Activated CD8-positive, alpha-beta T cell treated with anti-CD3 and anti-CD28 coated beads, Interleukin-2, amount 10 ng/mL, durations not matched to agents 7 days and 5 days (primary cell): ENCODE data around the gene SDR42E2. TPM values are rescaled to one million over a fixed set of nuclear protein-coding genes. Genes with fewer than 3 reads are reported as not detected.
"Not testable (repeated sequence)": the region's sequence is repeated elsewhere in the genome, so short reads cannot be mapped to it uniquely, and the experiment has no call there.

Source experiments
- ATAC-seq: fragments of 150-1000 bp; cut with Tn5 transposase; one replicate; pipeline ENCODE4 v1.10.0; 2021; ENCODE audit warnings: moderate library complexity
- CTCF ChIA-PET: fragments of 350-600 bp; sonication (Branson Sonifier 250); formaldehyde crosslinking; loops from one replicate; lab custom pipeline; 2021; ENCODE audit warnings: antibody characterized with exemption; lab: Charles Lee
- POLR2A ChIA-PET: fragments of 350-600 bp; sonication (Branson Sonifier 250); formaldehyde crosslinking; loops from one replicate; lab custom pipeline; 2021; ENCODE audit warnings: antibody characterized with exemption; lab: Charles Lee
- DNase-seq: peaks from one replicate; pipeline ENCODE4 v3.0.0-alpha.2; 2020
- H3K27ac Mint-ChIP-seq: one replicate; pipeline ENCODE4 v1.8.0; 2021; ENCODE audit warnings: mild to moderate bottlenecking, mixed read lengths
- H3K27me3 Mint-ChIP-seq: one replicate; pipeline ENCODE4 v1.8.0; 2021; ENCODE audit warnings: low read depth, mixed read lengths
- H3K36me3 Mint-ChIP-seq: one replicate; pipeline ENCODE4 v1.8.0; 2021; ENCODE audit warnings: low read depth, mixed read lengths
- H3K4me1 Mint-ChIP-seq: one replicate; pipeline ENCODE4 v1.8.0; 2021; ENCODE audit warnings: low read depth, mixed read lengths
- H3K4me3 Mint-ChIP-seq: one replicate; pipeline ENCODE4 v1.8.0; 2021; ENCODE audit warnings: mild to moderate bottlenecking, mixed read lengths
- H3K9me3 Mint-ChIP-seq: one replicate; pipeline ENCODE4 v1.8.0; 2022; ENCODE audit warnings: mixed read lengths; ENCODE audit not compliant: insufficient read depth
- total RNA-seq, 2 experiments: library from RNA; stranded (reverse); gene quantifications; one replicate each; pipeline ENCODE4 v1.2.3, GENCODE V29; 2021

The SDR42E2 gene
- total RNA-seq, 2 experiments from 2014 or later = 0.16 TPM; not detected in 1

DNA sequence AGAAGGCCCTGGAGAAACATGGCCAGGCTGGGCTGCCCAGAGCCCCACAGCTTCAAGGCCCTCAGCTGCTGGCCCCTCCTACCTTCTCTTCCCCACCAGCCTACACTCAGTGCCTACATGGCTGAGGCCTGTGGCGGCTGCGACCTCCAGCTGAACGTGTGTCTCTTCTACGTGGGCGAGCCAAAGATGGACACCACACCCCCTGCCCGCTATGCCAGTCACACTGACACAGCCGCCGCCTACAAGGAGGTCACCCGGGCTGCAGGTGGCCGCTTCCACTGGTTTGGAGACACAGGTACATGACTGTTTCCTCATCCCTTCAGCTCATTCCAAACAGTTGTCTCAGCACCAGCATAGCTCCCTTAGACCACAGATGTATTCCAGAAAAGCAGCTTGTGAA, 29.5 kb upstream of the SDR42E2 start:
- Mint-ChIP-seq H3K4me3 (no peak overlapping the region), H3K4me1 (no peaks in the 10 kb centered on the region), H3K9me3 (no peaks in the 10 kb centered on the region), H3K36me3 (no peaks in the 10 kb centered on the region), H3K27ac (no peak overlapping the region), H3K27me3 (peaks cover 7% of the 10 kb centered on the region)
- no peak for DNase-seq
- CTCF ChIA-PET = no interaction called here
- ATAC-seq = no peak
- POLR2A ChIA-PET = no interaction called here

DNA sequence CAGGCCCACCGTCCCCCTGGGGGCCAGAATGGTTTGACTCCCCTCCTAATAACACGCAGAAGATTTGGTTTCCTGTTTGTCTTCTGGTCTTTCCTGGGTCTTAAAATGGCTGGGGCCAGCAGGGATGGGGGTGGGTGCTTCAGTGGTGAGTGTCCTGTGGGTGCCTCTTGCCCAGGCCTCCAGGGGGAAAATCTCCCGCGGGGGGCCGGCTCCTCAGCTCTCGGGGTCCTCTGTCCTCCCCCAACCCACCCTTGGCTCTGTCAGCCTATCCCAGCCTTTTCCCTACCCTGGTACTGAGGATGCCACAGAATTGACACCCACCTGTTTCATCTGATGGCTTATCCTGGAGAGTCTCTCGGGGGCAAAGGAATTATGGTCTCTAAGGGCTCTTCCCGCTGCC, 23.8 kb upstream of the SDR42E2 start:
- H3K4me3 Mint-ChIP-seq = no peak overlapping the region
- no peaks in the 10 kb centered on the region for H3K36me3 Mint-ChIP-seq
- no peaks in the 10 kb centered on the region for H3K9me3 Mint-ChIP-seq

DNA sequence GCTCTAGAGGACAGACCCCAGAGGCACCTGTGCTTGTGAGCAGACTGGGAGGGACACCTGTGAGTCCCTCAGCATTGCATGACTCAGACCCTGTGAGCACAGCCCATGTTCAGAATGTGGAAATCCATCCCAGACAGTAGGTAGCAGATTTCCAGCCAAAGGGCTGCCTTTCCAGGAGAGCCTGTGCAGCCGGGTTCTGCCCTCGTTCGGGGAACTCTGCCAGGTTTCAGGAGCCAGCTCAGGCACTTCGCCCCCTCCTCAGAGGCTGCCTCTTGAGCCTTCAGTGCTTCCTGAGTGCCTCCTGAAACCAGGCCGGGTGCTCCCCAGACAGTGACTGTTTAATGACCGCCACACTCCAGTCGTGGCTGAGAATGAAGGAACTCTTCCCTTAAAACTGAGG, 23.3 kb upstream of the SDR42E2 start:
- CTCF ChIA-PET = no interaction called here
- ATAC-seq (no peak), DNase-seq (no peak)
- POLR2A ChIA-PET = no interaction called here
- Mint-ChIP-seq H3K4me3 (no peak overlapping the region), H3K27me3 (peaks cover 11% of the 10 kb centered on the region), H3K27ac (no peak overlapping the region), H3K9me3 (no peaks in the 10 kb centered on the region), H3K36me3 (no peaks in the 10 kb centered on the region), H3K4me1 (no peaks in the 10 kb centered on the region)

More for the DNA sequence above, 23.8 kb upstream of the SDR42E2 start:
- POLR2A ChIA-PET = no interaction called here
- DNase-seq (no peak), ATAC-seq (no peak)
- Mint-ChIP-seq H3K4me1 (no peaks in the 10 kb centered on the region), H3K27me3 (peaks cover 11% of the 10 kb centered on the region), H3K27ac (no peak overlapping the region)
- CTCF ChIA-PET = no interaction called here

DNA sequence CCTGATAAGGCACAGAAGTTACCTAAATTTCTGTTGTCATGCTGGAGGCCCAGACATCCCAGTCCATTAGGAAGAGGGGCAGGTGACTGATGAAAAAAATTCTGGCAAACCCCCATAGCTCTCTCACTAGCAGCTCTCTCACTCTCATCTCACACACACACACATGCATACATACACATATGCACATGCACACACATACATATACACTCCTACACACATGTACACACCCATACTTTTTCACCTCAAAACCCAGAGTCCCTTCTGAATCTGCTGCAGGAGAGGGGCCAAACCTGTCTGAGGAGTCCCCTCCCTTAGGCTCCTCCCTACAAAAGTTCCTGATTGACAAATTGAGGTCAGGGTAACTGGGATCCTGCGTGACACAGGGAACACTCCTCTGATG, 22.6 kb upstream of the SDR42E2 start:
- Mint-ChIP-seq H3K9me3 (no peaks in the 10 kb centered on the region), H3K4me3 (no peak overlapping the region), H3K27me3 (peaks cover 11% of the 10 kb centered on the region), H3K4me1 (no peaks in the 10 kb centered on the region), H3K36me3 (no peaks in the 10 kb centered on the region), H3K27ac (no peak overlapping the region)
- DNase-seq (no peak), ATAC-seq (no peak)
- CTCF ChIA-PET = no interaction called here
- POLR2A ChIA-PET = no interaction called here

DNA sequence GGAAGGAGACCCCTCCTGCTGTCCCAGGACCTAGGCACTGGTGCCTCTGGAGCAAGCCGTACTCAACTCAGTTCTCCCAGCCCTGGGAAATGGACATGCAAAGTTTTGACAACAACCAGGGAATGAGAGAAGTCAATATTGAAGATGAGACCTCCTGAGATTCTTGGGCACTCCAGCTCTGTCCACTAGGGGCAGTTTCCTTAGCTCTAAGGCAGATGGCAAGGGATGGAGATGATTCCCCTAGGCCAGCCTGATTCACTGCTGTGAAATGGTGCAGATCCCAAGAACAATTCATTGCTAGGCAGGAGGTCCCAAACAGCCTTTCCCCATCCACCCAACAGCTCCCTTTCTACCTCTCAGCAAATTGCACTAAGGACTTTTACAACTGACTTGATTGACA, 20.5 kb upstream of the SDR42E2 start:
- DNase-seq (no peak), ATAC-seq (no peak)
- no peaks in the 10 kb centered on the region for H3K36me3 Mint-ChIP-seq
- peaks cover 9% of the 10 kb centered on the region for H3K27me3 Mint-ChIP-seq
- no peaks in the 10 kb centered on the region for H3K4me1 Mint-ChIP-seq
- no peak overlapping the region for H3K27ac Mint-ChIP-seq
- POLR2A ChIA-PET = no interaction called here
- CTCF ChIA-PET = interaction anchor here (0.8 to 1.2 kb wide), 4 partner anchors 12 to 151 kb away, joined by 3 read pairs; no protein-coding TSS in a partner anchor
- no peaks in the 10 kb centered on the region for H3K9me3 Mint-ChIP-seq
- no peak overlapping the region for H3K4me3 Mint-ChIP-seq

DNA sequence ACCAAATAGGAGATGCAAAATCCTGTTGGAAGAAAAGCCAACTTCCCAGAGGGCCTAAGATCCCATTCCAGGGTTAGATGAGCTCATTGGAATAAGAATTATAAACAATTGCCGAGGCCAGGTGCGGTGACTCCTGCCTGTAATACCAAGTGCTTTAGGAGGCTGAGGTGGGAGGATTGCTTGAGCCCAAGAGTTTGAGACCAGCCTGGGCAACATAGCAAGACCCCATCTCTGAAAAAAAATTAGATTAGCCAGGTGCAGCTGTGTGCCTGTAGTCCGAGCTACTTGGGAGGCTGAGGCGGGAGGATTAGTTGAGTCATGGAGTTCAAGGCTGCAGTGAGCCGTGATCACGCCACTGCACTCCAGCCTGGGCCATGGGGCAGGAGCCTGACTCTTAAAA, 17.8 kb upstream of the SDR42E2 start:
- no peaks in the 10 kb centered on the region for H3K9me3 Mint-ChIP-seq
- H3K4me3 Mint-ChIP-seq = no peak overlapping the region
- H3K27ac Mint-ChIP-seq = no peak overlapping the region
- DNase-seq = no peak
- ChIA-PET POLR2A (no interaction called here), CTCF (interaction anchor here (0.8 to 1.8 kb wide), 3 partner anchors 44 to 67 kb away, joined by 3 to 5 read pairs (median 4); no protein-coding TSS in a partner anchor)
- H3K36me3 Mint-ChIP-seq = no peaks in the 10 kb centered on the region
- H3K27me3 Mint-ChIP-seq = peaks cover 4% of the 10 kb centered on the region
- no peaks in the 10 kb centered on the region for H3K4me1 Mint-ChIP-seq
- no peak for ATAC-seq

DNA sequence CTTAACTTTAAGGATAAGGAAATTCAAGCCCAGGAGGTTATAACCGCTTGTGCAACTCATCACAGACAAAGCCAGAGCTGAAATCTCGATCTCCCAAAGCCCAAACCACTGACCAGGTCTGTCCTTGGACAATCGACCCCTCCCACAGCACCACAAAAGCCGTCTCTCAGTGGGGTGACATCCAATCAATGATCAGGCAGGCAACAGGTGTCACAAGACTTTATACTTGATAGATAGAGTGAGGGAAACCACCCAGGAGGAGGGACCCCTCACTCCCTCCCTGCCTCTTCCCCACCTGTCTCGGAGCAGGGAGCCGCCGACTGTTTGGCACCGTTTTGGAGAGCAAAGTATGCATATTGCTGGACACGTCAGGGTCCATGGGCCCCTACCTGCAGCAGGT, 14.5 kb upstream of the SDR42E2 start:
- no peaks in the 10 kb centered on the region for H3K9me3 Mint-ChIP-seq
- H3K4me3 Mint-ChIP-seq = no peak overlapping the region
- CTCF ChIA-PET = interaction anchor here (1.4 kb wide), 1 partner anchor 70 kb away, joined by 3 read pairs; no protein-coding TSS in a partner anchor
- POLR2A ChIA-PET = no interaction called here
- H3K27me3 Mint-ChIP-seq = peaks cover 2% of the 10 kb centered on the region
- no peak overlapping the region for H3K27ac Mint-ChIP-seq
- ATAC-seq (no peak), DNase-seq (no peak)
- no peaks in the 10 kb centered on the region for H3K4me1 Mint-ChIP-seq
- no peaks in the 10 kb centered on the region for H3K36me3 Mint-ChIP-seq

DNA sequence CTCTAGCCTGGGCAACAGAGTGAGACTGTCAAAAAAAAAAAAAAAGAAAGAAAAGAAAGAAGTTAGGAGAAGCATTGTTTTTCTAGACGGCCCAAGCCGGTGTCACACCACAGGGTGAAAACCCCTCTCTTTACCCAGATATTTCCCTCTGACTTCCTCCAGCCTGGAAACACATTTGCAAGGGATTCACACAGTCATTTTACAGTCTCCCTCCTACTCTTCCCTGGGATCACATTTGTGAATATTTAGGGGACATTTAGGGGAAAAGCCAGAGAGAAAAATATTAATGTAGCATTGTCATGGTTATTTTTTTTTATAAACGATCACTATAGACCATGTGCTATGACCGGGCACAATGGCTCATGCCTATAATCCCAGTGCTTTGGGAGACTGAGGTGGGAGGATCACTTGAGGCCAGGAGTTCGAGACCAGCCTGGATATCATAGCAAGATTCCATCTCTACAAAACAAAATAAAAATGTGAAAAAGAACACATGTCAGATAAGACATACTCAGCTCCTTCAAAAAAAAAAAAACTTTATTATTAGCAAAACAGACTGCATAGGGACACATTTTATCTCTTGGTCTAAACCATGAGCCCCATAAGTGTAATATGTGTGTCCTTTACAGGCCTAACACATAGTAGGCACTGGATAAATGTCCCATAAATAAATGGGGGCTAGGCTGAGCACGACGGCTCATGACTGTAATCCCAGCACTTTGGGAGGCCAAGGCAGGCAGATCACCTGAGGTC, 10.9 kb upstream of the SDR42E2 start:
- POLR2A ChIA-PET = no interaction called here
- H3K27ac Mint-ChIP-seq = no peak overlapping the region
- H3K9me3 Mint-ChIP-seq = no peaks in the 10 kb centered on the region
- DNase-seq (no peak), ATAC-seq (no peak)
- H3K4me3 Mint-ChIP-seq = no peak overlapping the region
- no peaks in the 10 kb centered on the region for H3K4me1 Mint-ChIP-seq
- no peaks in the 10 kb centered on the region for H3K36me3 Mint-ChIP-seq
- H3K27me3 Mint-ChIP-seq = no peaks in the 10 kb centered on the region
- CTCF ChIA-PET = no interaction called here

DNA sequence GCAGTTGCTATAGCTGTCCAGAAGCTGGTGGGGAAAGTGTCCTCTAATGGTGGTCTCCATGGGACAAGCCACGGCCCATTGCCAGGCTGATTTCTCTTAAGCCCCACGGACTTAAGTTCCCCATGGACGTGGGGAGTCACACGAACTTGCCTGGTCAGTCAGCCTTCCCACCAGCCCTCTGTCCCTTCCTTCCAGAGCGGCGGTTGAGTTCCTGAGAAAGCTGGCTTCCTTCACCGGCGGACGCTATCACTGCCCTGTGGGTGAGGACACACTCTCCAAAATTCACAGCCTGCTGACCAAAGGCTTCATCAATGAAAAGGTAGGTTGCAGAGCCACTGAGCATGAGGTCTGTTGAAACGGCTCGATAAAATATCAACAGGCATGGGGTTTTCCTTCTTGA, 10.0 kb upstream of the SDR42E2 start:
- POLR2A ChIA-PET = no interaction called here
- H3K27me3 Mint-ChIP-seq = no peaks in the 10 kb centered on the region

DNA sequence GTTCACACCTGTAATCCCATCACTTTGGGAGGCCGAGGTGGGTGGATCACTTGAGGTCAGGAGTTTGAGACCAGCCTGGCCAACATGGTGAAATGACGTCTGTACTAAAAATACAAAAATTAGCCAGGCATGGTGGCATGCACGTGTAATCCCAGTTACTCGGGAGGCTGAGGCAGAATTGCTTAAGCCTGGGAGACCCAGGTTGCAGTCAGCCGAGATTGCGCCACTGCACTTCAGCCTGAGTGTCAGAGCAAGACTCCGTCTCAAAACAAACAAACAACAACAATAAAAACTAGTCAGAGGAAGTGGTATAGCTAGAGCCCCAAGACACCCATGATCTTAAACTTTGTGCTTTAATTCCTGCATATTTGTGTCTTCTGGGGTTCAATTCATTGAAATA, 9.2 kb upstream of the SDR42E2 start:
- POLR2A ChIA-PET, ATAC-seq, H3K4me3 Mint-ChIP-seq, H3K27ac Mint-ChIP-seq, H3K36me3 Mint-ChIP-seq, H3K9me3 Mint-ChIP-seq, H3K27me3 Mint-ChIP-seq, DNase-seq, H3K4me1 Mint-ChIP-seq: not testable (repeated sequence)
- CTCF ChIA-PET = interaction anchor here (1.0 kb wide), 1 partner anchor 11 kb away, joined by 3 read pairs; no protein-coding TSS in a partner anchor

More for the DNA sequence above, 10.0 kb upstream of the SDR42E2 start:
- CTCF ChIA-PET = no interaction called here
- ATAC-seq (no peak), DNase-seq (no peak)
- Mint-ChIP-seq H3K9me3 (no peaks in the 10 kb centered on the region), H3K27ac (no peak overlapping the region), H3K4me3 (no peak overlapping the region), H3K36me3 (no peaks in the 10 kb centered on the region), H3K4me1 (no peaks in the 10 kb centered on the region)

DNA sequence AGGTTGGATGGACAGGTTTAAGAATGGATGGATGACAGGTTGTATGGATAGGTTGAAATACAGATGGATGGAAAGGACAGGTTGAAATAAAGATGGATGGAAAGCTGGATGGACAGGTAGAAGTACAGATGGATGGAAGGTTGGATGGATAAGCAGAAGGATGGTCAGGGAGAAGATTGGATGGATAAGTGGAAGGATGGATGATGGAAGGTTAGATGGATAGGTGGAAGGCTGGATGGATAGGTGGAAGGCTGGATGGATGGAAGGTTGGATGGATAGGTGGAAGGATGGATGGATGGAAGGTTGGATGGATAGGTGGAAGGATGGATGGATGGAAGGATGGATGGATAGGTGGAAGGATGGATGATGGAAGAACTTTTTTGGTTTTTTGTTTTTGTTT, 905 bp upstream of the SDR42E2 start:
- ATAC-seq = no peak
- Mint-ChIP-seq H3K27ac (no peak overlapping the region), H3K4me1 (no peaks in the 10 kb centered on the region), H3K27me3 (peaks cover 28% of the 10 kb centered on the region), H3K9me3 (no peaks in the 10 kb centered on the region), H3K4me3 (no peak overlapping the region), H3K36me3 (no peaks in the 10 kb centered on the region)
- CTCF ChIA-PET = no interaction called here
- POLR2A ChIA-PET = no interaction called here
- DNase-seq = no peak

DNA sequence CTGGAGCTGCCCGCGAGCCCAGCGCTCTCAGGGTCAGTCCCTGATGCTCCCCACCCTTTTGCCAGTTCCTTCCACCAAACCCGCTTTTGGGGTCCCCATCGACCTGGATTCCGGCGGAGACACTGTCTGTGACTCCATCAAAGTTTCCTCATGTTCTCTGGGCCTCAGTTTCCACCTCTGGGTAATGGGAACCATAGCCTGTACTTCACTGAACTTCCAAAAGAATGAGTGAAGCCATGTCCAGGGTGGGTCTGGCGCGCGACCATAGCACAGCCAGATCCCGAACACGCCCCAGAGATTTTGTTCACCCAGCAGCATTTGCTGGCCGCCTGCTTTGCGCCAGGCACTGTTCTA, 327 bp downstream of the SDR42E2 start:
- H3K4me3 Mint-ChIP-seq = no peak overlapping the region
- H3K9me3 Mint-ChIP-seq = no peaks in the 10 kb centered on the region
- ATAC-seq (no peak), DNase-seq (no peak)
- ChIA-PET POLR2A (no interaction called here), CTCF (no interaction called here)
- no peak overlapping the region for H3K27ac Mint-ChIP-seq
- no peaks in the 10 kb centered on the region for H3K36me3 Mint-ChIP-seq
- no peaks in the 10 kb centered on the region for H3K4me1 Mint-ChIP-seq
- peaks cover 28% of the 10 kb centered on the region for H3K27me3 Mint-ChIP-seq
